Mucosa of descending colon (tissue), 3 donors: Measurements from ENCODE around the gene PCSK6. TPM values are rescaled to one million over a fixed set of nuclear protein-coding genes. Genes with fewer than 3 reads are reported as not detected.

Experiments
- ATAC-seq: fragments of 200-7000 bp; cut with Tn5 transposase; one replicate; pipeline ENCODE4 v1.9.1; 2020; ENCODE audit warnings: mild to moderate bottlenecking, moderate library complexity
- DNase-seq, 3 donors: peaks; one replicate each; pipeline ENCODE4 v3.0.0-alpha.2; 2020
- H3K36me3 ChIP-seq: fragments of 200-600 bp; one replicate; pipeline ENCODE4 v1.8.0; 2021; ENCODE audit warnings: low read depth, mild to moderate bottlenecking
- H3K4me1 ChIP-seq: fragments of 200-600 bp; one replicate; pipeline ENCODE4 v1.8.0; 2021; ENCODE audit warnings: low read depth, mild to moderate bottlenecking
- H3K4me3 ChIP-seq: fragments of 200-600 bp; one replicate; pipeline ENCODE4 v1.8.0; 2021; ENCODE audit warnings: mild to moderate bottlenecking
- H3K9me3 ChIP-seq: fragments of 200-600 bp; one replicate; pipeline ENCODE4 v1.8.0; 2021; ENCODE audit warnings: mild to moderate bottlenecking
- CTCF ChIP-seq: fragments of 200-600 bp; IDR thresholded peaks from one replicate; pipeline ENCODE4 v1.8.0; 2022; ENCODE audit warnings: antibody characterized with exemption, mild to moderate bottlenecking
- intact Hi-C, 2 donors: fragments of 100-400 bp; cut with DNase I in 1 of 2; cut with micrococcal nuclease in 1 of 2; formaldehyde crosslinking; loops; one replicate each; pipeline versions ENCODE4 v1.11.0 to v1.11.1; 2022; cut with DNase I, micrococcal nuclease
- total RNA-seq, 3 donors: library from RNA; stranded (reverse); fragmentation: NEBNext Ultra II Directional in 2 of 3; extraction: Animal tissue kit (Norgen Biotek cat#: 25700) in 2 of 3; gene quantifications; one replicate each; pipeline versions ENCODE4 v1.2.1 to v1.2.4, GENCODE V29; 2021 to 2023
- donor health status: DM: no; HTN: no; CAD: no; lungs with moderate emphysema.
- donor health status: DM: no; HTN: no; CAD: no.
- donor health status: DM: no; HTN: yes; CAD: no.

The PCSK6 gene
- total RNA-seq, 3 donors from 2014 or later = 21.3 to 58.4 (median 30.3) TPM

DNA sequence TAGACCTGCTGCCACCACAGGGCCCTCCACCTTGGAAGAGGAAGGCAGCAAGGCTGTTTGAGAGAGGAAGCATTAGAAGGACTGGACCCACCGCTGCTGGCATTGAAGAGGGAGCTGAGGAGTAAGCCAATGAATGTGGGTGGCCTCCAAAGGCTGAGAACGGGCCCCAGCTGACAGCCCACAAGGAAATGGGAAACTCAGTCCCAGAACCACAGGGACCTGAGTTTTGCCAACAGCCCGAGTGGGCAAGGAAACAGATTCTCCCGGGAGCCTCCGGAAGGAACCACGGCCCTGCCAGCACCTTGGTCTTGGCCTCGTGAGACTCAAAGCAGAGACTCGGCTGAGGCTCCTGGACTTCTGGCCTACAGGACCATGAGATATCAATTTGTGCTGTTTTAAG is 99.0 kb downstream of the PCSK6 start:
- Histone ChIP-seq H3K4me1 (no peaks in the 10 kb centered on the region), H3K9me3 (no peaks in the 10 kb centered on the region), H3K4me3 (no peak overlapping the region), H3K36me3 (no peaks in the 10 kb centered on the region)
- TF ChIP-seq CTCF = no peak
- no peak for ATAC-seq
- intact Hi-C loops = no loop called here
- DNase-seq = no peak

DNA sequence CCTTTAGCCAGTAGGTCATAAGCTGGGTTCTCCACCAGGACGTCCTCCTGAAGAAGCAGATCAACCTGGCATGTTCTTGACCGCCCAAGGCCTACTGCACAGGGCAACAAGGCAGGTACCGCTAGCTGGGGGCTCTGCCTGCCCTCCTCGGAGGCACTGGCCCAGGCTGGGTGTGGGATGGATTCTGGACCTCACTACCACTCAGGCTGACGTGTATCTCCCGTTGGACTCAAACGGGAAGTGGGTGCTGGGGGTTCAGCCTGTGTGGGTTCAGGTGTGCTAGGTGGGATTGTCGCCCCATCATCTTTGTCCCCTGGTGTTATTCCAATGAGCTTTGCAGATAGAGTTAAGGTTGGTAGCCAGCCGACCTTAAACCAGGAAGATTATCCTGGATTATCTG is 99.4 kb downstream of the PCSK6 start:
- H3K4me3 ChIP-seq = no peak overlapping the region
- H3K36me3 ChIP-seq = no peaks in the 10 kb centered on the region
- DNase-seq (no peak), ATAC-seq (no peak)
- no peak for TF ChIP-seq CTCF
- intact Hi-C loops = no loop called here
- H3K4me1 ChIP-seq = no peaks in the 10 kb centered on the region
- H3K9me3 ChIP-seq = no peaks in the 10 kb centered on the region

GRCh38 chr15:101389362-101389761 is 100.1 kb downstream of the PCSK6 start:
- intact Hi-C loops = no loop called here
- no peak for TF ChIP-seq CTCF
- ATAC-seq = no peak

DNA sequence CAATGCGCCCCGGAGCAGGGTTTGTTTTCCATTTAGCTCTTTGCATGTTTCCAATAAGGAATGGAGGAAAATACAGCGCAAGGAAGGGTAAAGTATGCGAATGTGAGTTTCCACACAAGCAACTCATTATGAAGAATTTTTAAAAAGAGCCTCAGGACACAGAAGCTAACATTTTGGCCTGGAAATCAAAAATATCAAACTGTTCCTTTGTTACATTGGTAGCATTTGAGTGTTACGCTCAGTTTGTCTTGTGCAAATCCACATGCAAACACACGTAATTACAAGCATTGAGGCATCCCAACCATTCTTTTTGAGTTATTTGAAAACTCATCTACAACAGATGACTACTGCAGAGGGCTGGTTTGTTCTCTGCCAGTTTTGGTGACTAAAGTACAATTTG is 101.5 kb downstream of the PCSK6 start:
- TF ChIP-seq CTCF = no peak

More at GRCh38 chr15:101389362-101389761, 100.1 kb downstream of the PCSK6 start:
- H3K4me1 ChIP-seq = no peaks in the 10 kb centered on the region
- no peaks in the 10 kb centered on the region for H3K36me3 ChIP-seq
- H3K9me3 ChIP-seq = no peaks in the 10 kb centered on the region
- H3K4me3 ChIP-seq = no peak overlapping the region
- no peak for DNase-seq

GRCh38 chr15:101387574-101387973 is 101.9 kb downstream of the PCSK6 start:
- H3K4me1 ChIP-seq = no peaks in the 10 kb centered on the region
- no peak overlapping the region for H3K4me3 ChIP-seq
- no peak for TF ChIP-seq CTCF
- no peak for DNase-seq
- ATAC-seq = no peak
- no peaks in the 10 kb centered on the region for H3K36me3 ChIP-seq
- no peaks in the 10 kb centered on the region for H3K9me3 ChIP-seq
- intact Hi-C loops = no loop called here

More for the DNA sequence above, 101.5 kb downstream of the PCSK6 start:
- Histone ChIP-seq H3K9me3 (no peaks in the 10 kb centered on the region), H3K4me3 (no peak overlapping the region), H3K4me1 (no peaks in the 10 kb centered on the region), H3K36me3 (no peaks in the 10 kb centered on the region)
- DNase-seq (no peak), ATAC-seq (no peak)
- intact Hi-C loops = no loop called here

DNA sequence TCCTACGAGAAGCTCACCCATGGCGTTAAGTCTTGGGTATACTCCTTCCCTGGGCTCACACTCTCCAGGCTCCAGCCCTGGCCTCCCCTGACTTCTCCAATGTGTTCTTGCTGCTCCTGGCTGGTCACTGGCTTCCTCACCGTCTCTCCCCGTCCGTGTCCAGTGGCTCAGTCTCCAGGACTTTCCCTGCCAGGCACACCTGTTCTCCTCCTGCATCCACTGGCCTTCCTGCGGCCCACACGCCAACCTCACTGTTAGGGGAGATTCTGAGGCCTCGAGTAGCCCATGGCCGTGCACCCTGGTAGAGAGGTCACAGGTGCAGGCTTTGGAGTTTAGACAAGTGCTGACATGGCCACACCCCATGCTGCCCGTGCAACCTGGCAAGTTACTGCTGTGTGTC is 102.5 kb downstream of the PCSK6 start:
- no peak overlapping the region for H3K4me3 ChIP-seq
- TF ChIP-seq CTCF = no peak
- DNase-seq = no peak
- H3K36me3 ChIP-seq = no peaks in the 10 kb centered on the region
- H3K9me3 ChIP-seq = no peaks in the 10 kb centered on the region
- intact Hi-C loops = no loop called here
- H3K4me1 ChIP-seq = no peaks in the 10 kb centered on the region
- no peak for ATAC-seq
